K562 (cell line): ENCODE results near the gene SBK1. TPM values are rescaled to one million over a fixed set of nuclear protein-coding genes. Genes with fewer than 3 reads are reported as not detected.

Source experiments
- ATAC-seq: fragments of 200-7000 bp; cut with Tn5 transposase; 3 replicates; pipeline ENCODE4 v1.9.1; 2020; ENCODE audit warnings: moderate library complexity
- BruUV-seq: library from RNA; stranded (reverse); fragments of 400-500 nt; replicated peaks from 2 replicates; lab custom pipeline; 2021; lab: Mats Ljungman, UMichigan
- CTCF ChIA-PET: fragments of 300-600 bp; formaldehyde crosslinking; extraction: SDS; loops from one replicate; lab custom pipeline; 2021; ENCODE audit warnings: low intra/inter-chr PET ratio; lab: Yijun Ruan, JAX
- POLR2A ChIA-PET: fragments of 300-600, 350-650 bp; sonication (Branson Sonifier 250); formaldehyde crosslinking; extraction: SDS; loops from one replicate; lab custom pipeline; 2021; ENCODE audit warnings: antibody characterized with exemption, inconsistent platforms; lab: Yijun Ruan, JAX
- DNase-seq, 4 experiments: peaks; one replicate each; pipeline versions ENCODE4 v3.0.0 to v3.0.0-alpha.2; 2011 to 2018; ENCODE audit warnings: low spot score in 3 of 4, mixed read lengths in 3 of 4; ENCODE audit errors: extremely low read depth in 1 of 4
- FAIRE-seq: peaks from 2 replicates; lab custom pipeline; 2011; peaks lifted over from hg19 to GRCh38; lab: Jason Lieb, UNC
- H2AFZ ChIP-seq: 2 replicates; pipeline ENCODE4 v1.6.0; 2011; ENCODE audit warnings: low read depth, low read length, control low read depth, inconsistent platforms
- H3K27ac ChIP-seq: fragments of 200-600 bp; 3 replicates; pipeline ENCODE4 v1.8.0; 2011; ENCODE audit warnings: low read depth, mild to moderate bottlenecking, control low read depth, inconsistent platforms, low read length, moderate library complexity, mixed read lengths; ENCODE audit errors: extremely low read depth
- H3K27me3 ChIP-seq, 2 experiments: fragments of 300-600 bp in 1 of 2; 2 replicates in 1 of 2; 3 replicates in 1 of 2; pipeline versions ENCODE4 v1.6.0 to v1.8.0; 2011; ENCODE audit warnings: inconsistent platforms in 2 of 2, low read length in 2 of 2, mild to moderate bottlenecking in 1 of 2, mixed read lengths in 1 of 2, moderate library complexity in 1 of 2; ENCODE audit not compliant: control insufficient read depth in 2 of 2, insufficient read depth in 2 of 2
- H3K36me3 ChIP-seq: fragments of 300-600 bp; 3 replicates; pipeline ENCODE4 v1.8.0; 2011; ENCODE audit warnings: mild to moderate bottlenecking, low read length, inconsistent platforms; ENCODE audit not compliant: control insufficient read depth, insufficient read depth
- H3K4me1 ChIP-seq, 2 experiments: fragments of 200-600 bp in 1 of 2; replicated peaks in 1 of 2; 2 replicates in 1 of 2; 3 replicates in 1 of 2; pipeline versions ENCODE4 v1.5.1 to v1.8.0; 2011; ENCODE audit warnings: inconsistent platforms in 2 of 2, low read length in 2 of 2, mild to moderate bottlenecking in 1 of 2, mixed read lengths in 1 of 2, moderate library complexity in 1 of 2; ENCODE audit not compliant: control insufficient read depth in 2 of 2, insufficient read depth in 2 of 2
- H3K4me2 ChIP-seq: 2 replicates; pipeline ENCODE4 v1.6.1; 2011; ENCODE audit warnings: low read length, control low read depth, inconsistent platforms, mixed read lengths; ENCODE audit not compliant: insufficient read depth
- H3K4me3 ChIP-seq: fragments of 200-600 bp; sonication (generic), shearing (Covaris generic); 2 replicates; pipeline ENCODE4 v1.5.1; 2016; ENCODE audit warnings: control low read depth, inconsistent platforms
- H3K79me2 ChIP-seq: fragments of 200-600 bp; 3 replicates; pipeline ENCODE4 v1.8.0; 2011; ENCODE audit warnings: low read length, inconsistent platforms; ENCODE audit not compliant: control insufficient read depth, insufficient read depth
- H3K9ac ChIP-seq, 2 experiments: 2 replicates each; pipeline versions ENCODE4 v1.6.0 to v1.6.1; 2011; ENCODE audit warnings: low read depth in 2 of 2, low read length in 2 of 2, control low read depth in 1 of 2, inconsistent platforms in 1 of 2, mild to moderate bottlenecking in 1 of 2, mixed read lengths in 1 of 2; ENCODE audit not compliant: insufficient read depth in 1 of 2
- H3K9me1 ChIP-seq: one replicate; pipeline ENCODE4 v1.6.0; 2011; ENCODE audit warnings: inconsistent platforms, mild to moderate bottlenecking, low read length, moderate library complexity; ENCODE audit not compliant: control insufficient read depth, insufficient read depth
- H3K9me3 ChIP-seq: replicated peaks from 2 replicates; pipeline ENCODE4 v1.5.1; 2011; ENCODE audit warnings: low read depth, low read length, inconsistent platforms; ENCODE audit not compliant: control insufficient read depth, insufficient read depth
- H4K20me1 ChIP-seq: replicated peaks from 2 replicates; pipeline ENCODE4 v1.6.1; 2011; ENCODE audit warnings: low read length, inconsistent platforms, mixed read lengths; ENCODE audit not compliant: control insufficient read depth, insufficient read depth
- AFF1 ChIP-seq, 2 experiments: fragments of 450-650 bp; IDR thresholded peaks; 2 replicates each; pipeline ENCODE4 v1.6.1; 2018; ENCODE audit warnings: mild to moderate bottlenecking in 2 of 2, low read depth in 1 of 2; ENCODE audit not compliant: partially characterized antibody in 2 of 2
- ATF1 ChIP-seq, 2 experiments: fragments of 450-650 bp in 1 of 2; IDR thresholded peaks; 2 replicates each; pipeline ENCODE4 v1.6.1; 2016; ENCODE audit warnings: missing compliant biosample characterization in 1 of 2, missing genetic modification characterization in 1 of 2
- CREB1 ChIP-seq, 2 experiments: sonication (generic) in 1 of 2; formaldehyde crosslinking in 1 of 2; IDR thresholded peaks; 2 replicates each; pipeline versions ENCODE4 v1.6.1 to v1.8.0; 2012 to 2022; ENCODE audit warnings: inconsistent platforms in 1 of 2, mild to moderate bottlenecking in 1 of 2, missing genetic modification reagents in 1 of 2, moderate library complexity in 1 of 2
- CREM ChIP-seq: IDR thresholded peaks from 2 replicates; pipeline ENCODE4 v1.6.1; 2014; ENCODE audit warnings: antibody characterized with exemption, low read depth
- E2F8 ChIP-seq: fragments of 450-650 bp; IDR thresholded peaks from 2 replicates; pipeline ENCODE4 v1.7.1; 2018; ENCODE audit warnings: mild to moderate bottlenecking, low read depth; ENCODE audit not compliant: partially characterized antibody
- SMC3 ChIP-seq: conservative IDR thresholded peaks from 2 replicates; pipeline ENCODE4 v1.6.1; 2011; ENCODE audit warnings: low read depth, low read length, improper control_type of control experiment; ENCODE audit not compliant: insufficient read depth
- ZBTB12 ChIP-seq: fragments of 250-450 bp; sonication (Bioruptor Pico); IDR thresholded peaks from 2 replicates; pipeline ENCODE4 v1.4.0; 2020
- ZNF121 ChIP-seq: sonication (generic); formaldehyde crosslinking; conservative IDR thresholded peaks from 2 replicates; pipeline ENCODE4 v1.8.0; 2022; ENCODE audit warnings: missing genetic modification reagents
- WGBS: fragments of 100-300 bp; shearing (Covaris generic); methylation state at CpG from one replicate; pipeline ENCODE4 v1.1.6; 2016; ENCODE audit warnings: low coverage, mixed read lengths; ENCODE audit not compliant: insufficient coverage; ENCODE audit errors: missing lambda C conversion rate; 5-methylcytosine and 5-hydroxymethylcytosine counted together
- in situ Hi-C: fragments of 300-500 bp; cut with MboI; formaldehyde crosslinking; loops from 4 replicates; pipeline ENCODE4 v1.15.0; 2018; ENCODE audit warnings: inconsistent platforms, mixed read lengths
- intact Hi-C: fragments of 100-400 bp; cut with micrococcal nuclease; formaldehyde crosslinking; loops from 2 replicates; pipeline ENCODE4 v1.14.2; 2022
- polyA plus RNA-seq, 8 experiments: library from polyadenylated mRNA; depleted of rRNA in 4 of 8; stranded (reverse) in 5 of 8; unstranded in 3 of 8; fragments of >200 nt; fragmentation: Nextera tagmentation in 2 of 8; fragmentation: Illumina TruSeq in 1 of 8; extraction: Ambion mirVana in 2 of 8; extraction: Trizol in 1 of 8; gene quantifications; 2 replicates each; pipeline versions ENCODE4 v1.2.1 to v1.2.3, GENCODE V29; 2011 to 2014; ENCODE audit warnings: inconsistent platforms in 1 of 8, missing spikeins in 1 of 8
- total RNA-seq, 7 experiments: library from RNA; depleted of rRNA in 6 of 7; stranded (reverse); fragments of >200 nt in 6 of 7; fragmentation: Illumina TruSeq in 2 of 7; extraction: Trizol in 2 of 7; gene quantifications; 2 replicates each; pipeline versions ENCODE4 v1.2.1 to v1.2.3, GENCODE V29; 2011 to 2021; ENCODE audit warnings: low replicate concordance in 1 of 7

Gene SBK1
- total and polyA plus RNA-seq, 9 of the 15 experiments (the other 6 are each of a cell fraction or from before 2014, with no cell fraction given) = 0.01 to 0.07 (median 0.03) TPM; not detected in 6

- 0 out of 2 replicates have a peak, but pooled peaks have one; percentile 16 for TF ChIP-seq SMC3
- no peak for TF ChIP-seq ATF1 (CRISPR knock-in tag; IDR thresholded peaks at IDR 0.05)
- 0 out of 2 replicates have a peak, but pooled peaks have one; percentile 20 for TF ChIP-seq ATF1 (tag; IDR thresholded peaks at IDR 0.05)
- peak; percentile 62 for TF ChIP-seq CREB1 (IDR thresholded peaks at IDR 0.05)
- peak; percentile 40; the same call in 1 of the 2 replicates for TF ChIP-seq CREB1 (CRISPR knock-in tag; IDR thresholded peaks at IDR 0.05)
- TF ChIP-seq CREM = peak; percentile 71
These were observed 18.5 kb downstream of the SBK1 start (continued) for GRCh38 chr16:28310796-28311195.

- Histone ChIP-seq H3K4me2 (no peak overlapping the region), H3K9me3 (no peaks in the 10 kb centered on the region), H3K4me1 (peaks cover 0 to 10% of the 10 kb centered on the region in 2 experiments; a peak in 2 of 5 replicates), H3K79me2 (no peaks in the 10 kb centered on the region), H3K9me1 (no peaks in the 10 kb centered on the region), H2AFZ (no peak overlapping the region), H3K4me3 (no peak overlapping the region), H3K9ac (no peak overlapping the region), H3K27ac (no peak overlapping the region), H3K27me3 (peaks cover 7 to 48% of the 10 kb centered on the region in 2 experiments; a peak in 4 of 5 replicates), H3K36me3 (no peaks in the 10 kb centered on the region), H4K20me1 (peaks cover 10% of the 10 kb centered on the region)
- WGBS = 0% methylated on average over 4 of the region's 4 CpGs
- intact Hi-C loops = no loop called here
- in situ Hi-C loops = no loop called here
- TF ChIP-seq AFF1 (IDR thresholded peaks at IDR 0.05; ENCODE audit: low read depth in 1 of 2, partially characterized antibody in 2 of 2) (no peak), ZNF121 (CRISPR knock-in tag) (peak; percentile 92), E2F8 (no peak), ZBTB12 (no peak)
- FAIRE-seq (no peak), DNase-seq (no peak), ATAC-seq (no peak)
- BruUV-seq = no TSS peak
- ChIA-PET POLR2A (no interaction called here), CTCF (no interaction called here)
These were observed 19.1 kb downstream of the SBK1 start for GRCh38 chr16:28311413-28311812.
